Breast epithelium (tissue), 4 donors: Measurements from ENCODE around the gene CFAP251. TPM values are rescaled to one million over a fixed set of nuclear protein-coding genes. Genes with fewer than 3 reads are reported as not detected.

ENCODE experiments used
- DNase-seq, 2 donors: peaks; one replicate each; pipeline ENCODE4 v3.0.0-alpha.2; 2019; ENCODE audit warnings: low spot score in 2 of 2
- H3K27ac ChIP-seq, 2 donors: fragments of 200-600 bp; sonication (generic) in 1 of 2; one replicate each; pipeline ENCODE4 v1.5.1; 2016 to 2019; ENCODE audit warnings: mild to moderate bottlenecking in 1 of 2
- H3K27me3 ChIP-seq, 2 donors: fragments of 200-600 bp; sonication (generic) in 1 of 2; one replicate each; pipeline versions ENCODE4 v1.5.1 to v1.6.0; 2017 to 2019; ENCODE audit warnings: control low read depth in 1 of 2, mild to moderate bottlenecking in 1 of 2
- H3K36me3 ChIP-seq: fragments of 200-600 bp; one replicate; pipeline ENCODE4 v1.5.1; 2019
- H3K4me1 ChIP-seq, 2 donors: fragments of 200-600 bp; sonication (generic); one replicate each; pipeline ENCODE4 v1.5.1; 2016 to 2019; ENCODE audit warnings: control low read depth in 1 of 2
- H3K4me3 ChIP-seq, 3 donors: fragments of 200-600 bp; sonication (generic); 1 replicate in 2 of 3; 2 replicates in 1 of 3; pipeline ENCODE4 v1.5.1; 2016 to 2019; ENCODE audit warnings: mild to moderate bottlenecking in 3 of 3, moderate library complexity in 2 of 3
- H3K9me3 ChIP-seq, 2 donors: fragments of 200-600 bp; sonication (generic) in 1 of 2; one replicate each; pipeline ENCODE4 v1.5.1; 2016 to 2019; ENCODE audit warnings: control low read depth in 1 of 2
- CTCF ChIP-seq, 3 donors: fragments of 450-650 bp; IDR thresholded peaks; one replicate each; pipeline ENCODE4 v1.5.1; 2016 to 2017; ENCODE audit warnings: antibody characterized with exemption in 3 of 3, mild to moderate bottlenecking in 3 of 3, moderate library complexity in 3 of 3
- POLR2A ChIP-seq: fragments of 450-650 bp; IDR thresholded peaks from one replicate; pipeline ENCODE4 v1.6.1; 2016; ENCODE audit warnings: antibody characterized with exemption, mild to moderate bottlenecking, moderate library complexity
- POLR2AphosphoS5 ChIP-seq, 3 donors: sonication (generic); formaldehyde crosslinking; IDR thresholded peaks; one replicate each; pipeline ENCODE4 v1.6.1; 2017; ENCODE audit warnings: antibody characterized with exemption in 3 of 3
- intact Hi-C: fragments of 100-400 bp; cut with DNase I; formaldehyde crosslinking; loops from one replicate; pipeline ENCODE4 v1.15.1; 2023; ENCODE audit warnings: low total_unique reads
- total RNA-seq, 3 donors: library from RNA; depleted of rRNA; stranded (reverse); fragments of >200 nt; gene quantifications; one replicate each; pipeline ENCODE4 v1.1.0, GENCODE V29; 2016

Gene CFAP251
- total RNA-seq, 3 donors from 2014 or later, result 4.8 to 8.2 (median 6.7) TPM

GRCh38 chr12:122048151-122048550 is 129.8 kb downstream of the CFAP251 start:
- TF ChIP-seq POLR2A (no peak), POLR2AphosphoS5 (IDR thresholded peaks at IDR 0.05) (no peak), CTCF (IDR thresholded peaks at IDR 0.05) (no peak)
- H3K9me3 ChIP-seq, result no peaks in the 10 kb centered on the region
- no peak overlapping the region for H3K27ac ChIP-seq
- H3K4me1 ChIP-seq, result no peaks in the 10 kb centered on the region
- H3K4me3 ChIP-seq, result no peak overlapping the region
- no peak for DNase-seq
- H3K27me3 ChIP-seq, result no peaks in the 10 kb centered on the region
- no peaks in the 10 kb centered on the region for H3K36me3 ChIP-seq
- intact Hi-C loops, result no loop called here

- Histone ChIP-seq H3K27me3 (no peaks in the 10 kb centered on the region), H3K36me3 (no peaks in the 10 kb centered on the region), H3K4me3 (no peak overlapping the region), H3K9me3 (no peaks in the 10 kb centered on the region), H3K4me1 (no peaks in the 10 kb centered on the region), H3K27ac (no peak overlapping the region)
- no peak for DNase-seq
- intact Hi-C loops, result no loop called here
- no peak for TF ChIP-seq POLR2AphosphoS5 (IDR thresholded peaks at IDR 0.05)
- TF ChIP-seq POLR2A, result no peak
- TF ChIP-seq CTCF (IDR thresholded peaks at IDR 0.05), result no peak
Measured at GRCh38 chr12:122049827-122050226, 131.4 kb downstream of the CFAP251 start.

- no peaks in the 10 kb centered on the region for H3K4me1 ChIP-seq
- H3K27me3 ChIP-seq, result no peaks in the 10 kb centered on the region
- intact Hi-C loops, result loop anchor here (1.0 kb wide), 1 partner anchor 71 kb away; no protein-coding TSS in a partner anchor
- no peaks in the 10 kb centered on the region for H3K9me3 ChIP-seq
- DNase-seq, result no peak
- no peak overlapping the region for H3K4me3 ChIP-seq
- no peaks in the 10 kb centered on the region for H3K36me3 ChIP-seq
- TF ChIP-seq POLR2AphosphoS5 (IDR thresholded peaks at IDR 0.05) (no peak), CTCF (IDR thresholded peaks at IDR 0.05) (no peak), POLR2A (no peak)
- peak overlapping the region; percentile 53 to 55 for H3K27ac ChIP-seq
Measured at GRCh38 chr12:122050706-122051105, 132.3 kb downstream of the CFAP251 start.

- no peak for DNase-seq
- H3K36me3 ChIP-seq, result no peaks in the 10 kb centered on the region
- H3K9me3 ChIP-seq, result no peaks in the 10 kb centered on the region
- peak overlapping the region; percentile 53 to 55 for H3K27ac ChIP-seq
- intact Hi-C loops, result loop anchor here (1.0 kb wide), 1 partner anchor 70 kb away; no protein-coding TSS in a partner anchor
- H3K4me3 ChIP-seq, result no peak overlapping the region
- no peaks in the 10 kb centered on the region for H3K4me1 ChIP-seq
- no peaks in the 10 kb centered on the region for H3K27me3 ChIP-seq
- TF ChIP-seq POLR2A, result no peak
- TF ChIP-seq CTCF (IDR thresholded peaks at IDR 0.05), result no peak
- peak in 1 of 3 donors; percentile 16 for TF ChIP-seq POLR2AphosphoS5 (IDR thresholded peaks at IDR 0.05)
Measured at GRCh38 chr12:122051231-122051876, 133.0 kb downstream of the CFAP251 start.

- Histone ChIP-seq H3K4me1 (no peaks in the 10 kb centered on the region), H3K4me3 (no peak overlapping the region), H3K27ac (no peak overlapping the region), H3K9me3 (no peaks in the 10 kb centered on the region), H3K27me3 (no peaks in the 10 kb centered on the region), H3K36me3 (no peaks in the 10 kb centered on the region)
- TF ChIP-seq CTCF (IDR thresholded peaks at IDR 0.05) (no peak), POLR2A (no peak), POLR2AphosphoS5 (IDR thresholded peaks at IDR 0.05) (no peak)
- intact Hi-C loops, result no loop called here
- DNase-seq, result no peak
Measured at GRCh38 chr12:122052285-122052684, 133.9 kb downstream of the CFAP251 start.

Other genes starting within 250 kb of the CFAP251 start
- 1 to 10 TPM in 1 of 3 donors, under 1 TPM in 1, not detected in 1; 0.29 to 2.0 TPM for gene MORN3, start 248.9 kb upstream of the CFAP251 start, total RNA-seq
- 1 to 10 TPM; 5.4 to 8.2 (median 6.1) TPM for gene TMEM120B, start 205.8 kb upstream of the CFAP251 start, total RNA-seq
- 10 to 100 TPM in 2 of 3 donors, 1 to 10 TPM in 1; 5.8 to 13.1 (median 12.0) TPM for gene RHOF, start 124.9 kb upstream of the CFAP251 start, total RNA-seq
- 1 to 10 TPM; 4.2 to 7.9 (median 6.1) TPM for gene SETD1B, start 114.6 kb upstream of the CFAP251 start, total RNA-seq
- gene HPD, start 59.7 kb upstream of the CFAP251 start, total RNA-seq, result 1 to 10 TPM in 1 of 3 donors, under 1 TPM in 1, not detected in 1; 0.64 to 1.6 TPM
- 10 to 100 TPM; 34.7 to 65.3 (median 37.9) TPM for gene PSMD9, start 29.8 kb upstream of the CFAP251 start, total RNA-seq
- gene BCL7A, start 103.3 kb downstream of the CFAP251 start, total RNA-seq, result 10 to 100 TPM in 1 of 3 donors, 1 to 10 TPM in 2; 6.2 to 13.5 (median 8.8) TPM
- 10 to 100 TPM; 21.1 to 31.1 (median 28.2) TPM for gene MLXIP, start 160.2 kb downstream of the CFAP251 start, total RNA-seq